ENCODE measurements around the gene TGFBR3.

DNA sequence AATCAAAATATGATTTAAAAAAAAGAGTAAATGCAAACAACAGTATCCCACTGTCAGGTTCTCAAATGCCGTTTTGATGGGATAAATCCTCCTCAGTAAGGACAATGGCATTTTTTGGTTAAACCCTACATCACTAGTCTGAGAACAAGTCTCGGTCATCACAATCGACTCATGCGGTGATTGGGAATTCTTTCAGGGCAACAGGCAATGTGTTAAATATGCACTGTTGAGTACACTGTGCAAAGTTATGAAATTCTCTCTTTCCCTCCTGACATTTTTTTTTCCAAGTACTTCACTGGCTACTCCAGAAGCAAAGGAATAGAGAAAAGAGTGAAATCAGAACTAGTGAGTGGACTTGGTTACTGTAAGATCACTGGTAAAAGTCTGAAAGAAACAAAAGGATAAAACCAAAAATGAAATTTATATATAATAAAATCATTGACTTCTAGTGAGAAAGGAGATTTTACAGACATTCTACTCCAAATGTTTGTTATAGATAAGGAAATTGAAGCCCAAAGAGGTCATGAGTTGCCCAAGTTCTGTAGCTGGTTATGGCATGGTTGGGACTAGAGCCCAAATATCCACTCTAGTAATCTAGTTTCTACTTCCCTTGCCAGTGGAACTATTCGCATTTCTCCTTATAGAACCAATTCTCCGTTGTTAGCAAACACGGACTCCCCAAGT is 111.3 kb downstream of the TGFBR3 start:
- TF ChIP-seq POLR2A (IDR thresholded peaks at IDR 0.05; ENCODE audit: low read length) (no peak), GATA1 (IDR thresholded peaks at IDR 0.05; ENCODE audit: low read depth, low read length) (no peak)

Measured in erythroblast (primary cell).